Urinary bladder (tissue), 4 donors: ENCODE data around the gene ZMAT2. TPM values are rescaled to one million over a fixed set of nuclear protein-coding genes. Genes with fewer than 3 reads are reported as not detected.
A peak's percentile ranks its signal among the peaks of the same experiment; 100 is the strongest.
"Not testable (repeated sequence)": the region's sequence is repeated elsewhere in the genome, so short reads cannot be mapped to it uniquely, and the experiment has no call there.

Experiments
- DNase-seq: peaks from one replicate; pipeline ENCODE4 v3.0.0-alpha.2; 2015; ENCODE audit errors: extremely low spot score
- H3K27ac ChIP-seq: one replicate; pipeline ENCODE4 v1.5.1; 2013; ENCODE audit warnings: low read depth, mild to moderate bottlenecking, moderate library complexity
- H3K36me3 ChIP-seq: one replicate; pipeline ENCODE4 v1.6.1; 2013; ENCODE audit warnings: mild to moderate bottlenecking, moderate library complexity; ENCODE audit not compliant: insufficient read depth
- H3K4me1 ChIP-seq: one replicate; pipeline ENCODE4 v1.6.1; 2013; ENCODE audit warnings: mild to moderate bottlenecking, moderate library complexity; ENCODE audit not compliant: insufficient read depth
- H3K4me3 ChIP-seq: one replicate; pipeline ENCODE4 v1.5.1; 2013; ENCODE audit warnings: low read depth, low read length
- WGBS: extraction: QIAGEN DNeasy Blood & Tissue Kit; methylation state at CpG from one replicate; pipeline ENCODE4 v1.1.7; 2013; 5-methylcytosine and 5-hydroxymethylcytosine counted together
- polyA plus RNA-seq: library from polyadenylated mRNA; stranded (reverse); fragments of 200-250 nt; gene quantifications from one replicate; pipeline ENCODE4 v1.2.3, GENCODE V29; 2013
- total RNA-seq: library from RNA; depleted of rRNA; stranded (reverse); fragments of >200 nt; gene quantifications from one replicate; pipeline ENCODE4 v1.2.3, GENCODE V29; 2014
- donor health status: healthy with polysubstance abuse.
- donor health status: healthy.

The ZMAT2 gene, protein sequence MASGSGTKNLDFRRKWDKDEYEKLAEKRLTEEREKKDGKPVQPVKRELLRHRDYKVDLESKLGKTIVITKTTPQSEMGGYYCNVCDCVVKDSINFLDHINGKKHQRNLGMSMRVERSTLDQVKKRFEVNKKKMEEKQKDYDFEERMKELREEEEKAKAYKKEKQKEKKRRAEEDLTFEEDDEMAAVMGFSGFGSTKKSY
- total RNA-seq (25.9 TPM), polyA plus RNA-seq (74.1 TPM)

DNA sequence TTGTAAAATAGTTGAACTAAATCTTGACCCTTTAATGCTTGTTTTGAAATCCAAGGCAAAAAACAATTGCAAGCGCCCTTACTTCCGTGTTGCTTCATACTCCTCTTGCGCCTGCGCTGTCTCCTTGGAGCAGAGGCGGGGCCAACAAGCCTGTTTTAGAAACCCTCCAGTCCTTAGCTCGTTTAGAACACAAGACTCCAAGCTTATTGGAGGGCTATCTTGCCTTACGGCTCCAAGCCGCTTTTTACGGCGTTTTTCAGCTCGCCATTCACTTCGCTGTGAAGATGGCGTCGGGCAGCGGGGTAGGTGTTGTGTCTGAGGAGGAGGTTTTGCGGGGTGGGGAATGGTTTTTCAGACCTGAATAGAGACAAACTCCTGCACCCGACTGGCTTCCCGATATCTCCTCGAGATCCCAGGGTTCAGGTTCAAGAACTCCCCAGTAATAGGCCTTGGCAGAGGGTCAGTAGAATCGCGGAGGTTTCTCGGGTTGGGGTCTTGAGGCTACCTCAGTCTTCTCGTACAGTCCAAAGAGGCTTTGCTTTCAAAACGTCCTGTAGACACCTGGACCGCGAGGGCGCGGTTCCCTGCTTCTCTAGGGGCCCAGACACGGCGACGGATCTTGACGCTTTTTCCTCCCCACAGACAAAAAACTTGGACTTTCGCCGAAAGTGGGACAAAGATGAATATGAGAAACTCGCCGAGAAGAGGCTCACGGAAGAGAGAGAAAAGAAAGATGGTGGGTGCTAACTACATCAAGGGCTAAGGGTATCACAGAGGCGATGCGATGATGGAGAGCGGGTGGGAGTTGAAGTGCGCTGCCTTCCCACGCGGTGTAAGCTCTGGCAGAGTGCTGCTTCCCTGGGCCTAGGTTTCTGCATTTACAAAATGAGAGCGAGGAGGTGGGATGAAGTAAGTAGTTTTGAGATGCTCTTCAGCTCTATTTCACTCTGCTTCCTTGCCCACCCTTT is at the start of gene ZMAT2:
TSS of gene ZMAT2 (plus strand) at position 271 of the 968 bp plus-strand sequence. CDS start at position 285, 14 bp downstream.
- WGBS: 2% methylated on average over 44 of the region's 44 CpGs
- H3K36me3 ChIP-seq: peaks cover 3% of the 10 kb centered on the region
- H3K27ac ChIP-seq: no peak within 1 kb of the TSS
- H3K4me3 ChIP-seq: peak within 1 kb of the TSS; percentile 75
- peaks cover 5% of the 10 kb centered on the region for H3K4me1 ChIP-seq
- peak; percentile 96 for DNase-seq

DNA sequence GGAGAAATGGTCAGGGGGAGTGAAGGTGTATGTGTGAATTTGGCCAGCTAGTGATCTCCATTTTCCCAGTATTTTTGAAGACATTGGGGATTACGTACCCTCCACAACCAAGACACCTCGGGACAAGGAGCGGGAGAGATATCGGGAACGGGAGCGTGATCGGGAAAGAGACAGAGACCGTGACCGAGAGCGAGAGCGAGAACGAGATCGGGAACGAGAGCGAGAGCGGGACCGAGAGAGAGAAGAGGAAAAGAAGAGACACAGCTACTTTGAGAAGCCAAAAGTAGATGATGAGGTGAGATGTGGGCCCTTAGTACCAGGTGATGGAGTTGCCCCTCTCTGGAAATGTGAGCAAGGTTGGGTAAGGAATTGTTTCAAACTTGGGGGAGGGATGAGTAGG is 41.4 kb upstream of the ZMAT2 start:
- no peak overlapping the region for H3K27ac ChIP-seq
- peaks cover 22% of the 10 kb centered on the region for H3K36me3 ChIP-seq
- DNase-seq: no peak
- no peaks in the 10 kb centered on the region for H3K4me1 ChIP-seq
- no peak overlapping the region for H3K4me3 ChIP-seq
- 97% methylated on average over 17 of the region's 17 CpGs for WGBS

DNA sequence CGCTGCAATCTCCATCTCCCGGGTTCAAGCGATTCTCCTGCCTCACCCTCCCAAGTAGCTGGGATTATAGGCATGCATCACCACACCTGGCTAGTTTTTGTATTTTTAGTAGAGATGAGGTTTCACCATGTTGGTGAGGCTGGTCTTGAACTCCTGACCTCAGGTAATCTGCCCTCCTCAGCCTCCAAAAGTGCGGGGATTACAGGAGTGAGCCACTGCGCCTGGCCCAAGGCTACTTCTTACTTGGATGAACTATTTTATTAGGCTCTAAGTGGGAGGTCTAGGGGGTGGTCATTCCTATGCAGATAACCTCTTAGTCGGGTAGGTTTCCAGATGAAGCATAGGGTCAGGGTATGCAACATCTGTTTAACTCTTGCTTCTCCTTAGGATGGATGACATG is 39.9 kb upstream of the ZMAT2 start:
- DNase-seq, H3K4me3 ChIP-seq, H3K4me1 ChIP-seq, H3K27ac ChIP-seq: not testable (repeated sequence)
- H3K36me3 ChIP-seq: peaks cover 16% of the 10 kb centered on the region
- 81% methylated on average over 6 of the region's 6 CpGs for WGBS

DNA sequence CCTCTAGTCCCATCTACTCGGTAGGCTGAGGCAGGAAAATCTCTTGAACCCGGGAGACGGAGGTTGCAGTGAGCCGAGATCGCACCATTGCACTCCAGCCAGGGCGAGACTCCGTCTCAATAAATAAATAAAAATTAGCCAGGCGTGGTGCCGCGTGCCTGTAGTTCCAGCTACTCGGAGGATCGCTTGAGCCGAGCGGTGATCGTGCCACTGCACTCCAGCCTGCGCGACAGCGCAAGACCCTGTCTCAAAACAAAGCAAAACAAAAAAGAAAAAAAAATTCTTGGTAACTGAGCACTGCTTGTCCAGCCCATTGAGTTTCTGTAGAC is 36.3 kb upstream of the ZMAT2 start:
- H3K36me3 ChIP-seq: peaks cover 9% of the 10 kb centered on the region
- 7% methylated on average over 18 of the region's 18 CpGs for WGBS
- DNase-seq: no peak

DNA sequence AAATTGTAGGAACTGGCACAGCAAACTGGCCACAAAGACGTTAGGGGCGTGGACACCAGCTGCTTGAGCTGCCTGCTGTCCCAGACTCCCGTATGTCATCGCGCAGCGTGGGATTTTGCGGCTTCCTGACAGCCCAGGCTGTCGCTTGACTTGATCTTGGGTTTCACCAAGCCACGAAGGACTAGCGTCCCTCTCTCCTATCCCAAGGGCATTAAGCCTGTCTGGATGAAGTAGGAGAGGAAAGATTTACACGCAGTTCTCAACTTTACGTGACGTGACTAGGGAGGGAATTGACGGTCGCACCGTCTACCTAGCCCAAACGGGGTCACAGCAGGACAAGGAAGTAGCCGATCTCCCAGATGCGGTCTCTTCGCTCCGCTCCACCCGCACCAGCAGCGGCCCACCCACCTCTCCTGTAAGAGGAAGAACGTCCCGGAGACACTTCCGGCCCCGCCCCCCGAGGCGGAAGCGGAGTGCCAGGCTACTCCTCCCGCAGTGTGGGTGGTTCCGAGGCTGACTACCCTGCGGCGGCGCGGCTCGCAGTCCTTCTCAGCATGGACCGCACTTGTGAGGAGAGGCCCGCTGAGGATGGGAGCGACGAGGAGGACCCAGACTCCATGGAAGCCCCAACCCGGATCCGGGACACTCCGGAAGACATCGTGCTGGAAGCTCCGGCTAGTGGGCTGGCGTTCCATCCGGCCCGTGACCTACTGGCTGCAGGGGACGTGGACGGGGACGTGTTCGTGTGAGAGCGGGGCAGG is 35.7 kb upstream of the ZMAT2 start, which contains the start of gene WDR55:
TSS of gene WDR55 (plus strand) at position 546 of the 761 bp plus-strand sequence. CDS start at position 555, 9 bp downstream.
- under 1% methylated on average over 54 of the region's 54 CpGs for WGBS
- Histone ChIP-seq H3K36me3 (peaks cover 6% of the 10 kb centered on the region), H3K4me1 (no peaks in the 10 kb centered on the region), H3K27ac (peak within 1 kb of the TSS; percentile 46), H3K4me3 (peak within 1 kb of the TSS; percentile 58)
- peak; percentile 85 for DNase-seq

More for the DNA sequence above, 36.3 kb upstream of the ZMAT2 start:
- Histone ChIP-seq H3K27ac (no peak overlapping the region), H3K4me3 (peak overlapping the region; percentile 58), H3K4me1 (no peaks in the 10 kb centered on the region)

DNA sequence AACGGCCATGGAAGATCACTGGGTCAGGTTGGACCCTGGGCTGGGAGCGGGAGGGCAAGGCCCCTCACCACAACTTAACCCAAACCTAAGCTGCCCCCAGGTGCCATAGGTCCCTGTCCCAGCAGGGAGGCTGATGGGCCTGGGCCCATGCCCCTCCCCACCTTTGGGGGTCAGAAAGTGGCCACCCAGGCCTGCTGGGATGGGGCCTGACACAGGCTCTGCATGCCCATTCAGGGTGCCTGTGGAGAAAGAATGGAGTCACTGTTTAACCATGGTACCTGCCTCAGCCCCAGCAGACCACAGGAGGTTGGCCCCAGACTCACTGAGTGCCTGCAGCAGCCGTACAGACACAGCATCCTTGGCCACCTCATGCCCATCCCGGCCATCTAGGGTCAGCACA is 29.2 kb upstream of the ZMAT2 start:
- 97% methylated on average over 4 of the region's 4 CpGs for WGBS
- H3K36me3 ChIP-seq: not testable (repeated sequence)

DNA sequence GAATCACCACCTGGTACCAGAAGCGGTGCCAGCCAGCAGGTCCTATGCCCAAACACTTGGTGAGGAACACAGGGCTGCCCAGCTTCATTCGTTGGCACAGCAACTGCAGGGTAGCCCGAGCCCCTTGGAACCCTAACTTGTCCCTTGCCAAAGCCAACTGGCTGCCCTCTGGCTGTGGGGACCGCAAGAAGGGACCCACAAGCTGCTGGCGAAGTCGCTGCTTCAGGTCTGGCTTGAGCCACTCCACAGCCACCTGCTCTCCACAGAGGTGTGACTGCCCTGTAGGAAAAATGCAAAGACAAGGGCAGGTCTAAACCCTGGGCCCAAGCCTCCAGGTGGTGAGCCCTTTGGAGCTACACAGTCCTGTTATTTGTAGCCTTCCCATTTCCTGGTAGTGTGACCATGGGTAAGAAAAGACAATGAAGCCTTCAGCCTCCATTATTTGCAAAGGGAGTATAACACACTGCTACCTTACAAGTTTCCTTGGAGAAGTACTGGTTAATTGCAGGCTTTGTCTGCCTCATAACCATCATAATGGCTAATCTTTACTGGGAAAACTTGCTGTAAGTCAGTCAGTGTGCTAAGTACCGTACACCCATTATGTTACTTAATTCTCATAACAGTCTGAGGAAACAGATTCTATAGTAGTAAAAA is 28.6 kb upstream of the ZMAT2 start:
- H3K4me3 ChIP-seq: no peak overlapping the region
- H3K27ac ChIP-seq: no peak overlapping the region
- 93% methylated on average over 6 of the region's 7 CpGs for WGBS
- DNase-seq: no peak
- H3K4me1 ChIP-seq: no peaks in the 10 kb centered on the region
- no peaks in the 10 kb centered on the region for H3K36me3 ChIP-seq

More for the DNA sequence above, 29.2 kb upstream of the ZMAT2 start:
- not testable (repeated sequence) for H3K4me3 ChIP-seq, H3K4me1 ChIP-seq, DNase-seq, H3K27ac ChIP-seq

DNA sequence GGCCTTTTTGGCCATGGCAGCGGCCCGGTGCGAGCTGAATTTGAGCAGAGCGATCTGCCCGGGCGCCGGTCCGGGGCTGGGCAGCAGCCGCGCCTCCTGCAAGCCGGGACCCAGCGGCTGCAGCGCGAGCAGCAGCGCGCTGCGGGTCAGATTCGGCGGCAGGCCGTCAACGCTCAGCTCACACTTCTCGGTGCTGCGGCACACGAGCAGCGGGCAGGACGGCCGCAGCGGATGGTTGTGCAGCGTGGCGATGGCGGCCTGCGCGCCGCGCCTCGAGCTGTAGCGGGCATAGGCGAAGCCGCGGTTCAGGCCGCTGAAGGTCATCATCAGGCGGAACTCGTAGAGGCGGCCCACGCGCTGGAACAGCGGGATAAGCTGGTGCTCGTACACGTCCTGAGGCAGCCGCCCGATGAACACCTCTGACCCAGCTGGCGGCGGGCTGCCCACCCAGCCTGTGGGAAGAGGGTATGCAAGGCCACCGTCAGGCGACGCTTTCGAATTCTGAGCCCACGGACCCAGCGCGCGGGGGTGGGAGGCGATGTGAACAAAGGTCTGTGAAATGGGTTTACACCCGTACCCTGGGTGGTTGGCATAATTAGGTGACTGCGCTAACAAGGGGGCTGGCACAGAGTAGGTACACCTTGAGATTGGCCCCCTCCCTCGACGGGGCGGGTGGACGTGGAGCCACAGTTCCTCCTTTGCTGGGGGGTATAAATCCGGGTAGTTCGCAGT is 27.6 kb upstream of the ZMAT2 start:
- no peak overlapping the region for H3K4me3 ChIP-seq
- WGBS: 44% methylated on average over 70 of the region's 70 CpGs
- no peak for DNase-seq

DNA sequence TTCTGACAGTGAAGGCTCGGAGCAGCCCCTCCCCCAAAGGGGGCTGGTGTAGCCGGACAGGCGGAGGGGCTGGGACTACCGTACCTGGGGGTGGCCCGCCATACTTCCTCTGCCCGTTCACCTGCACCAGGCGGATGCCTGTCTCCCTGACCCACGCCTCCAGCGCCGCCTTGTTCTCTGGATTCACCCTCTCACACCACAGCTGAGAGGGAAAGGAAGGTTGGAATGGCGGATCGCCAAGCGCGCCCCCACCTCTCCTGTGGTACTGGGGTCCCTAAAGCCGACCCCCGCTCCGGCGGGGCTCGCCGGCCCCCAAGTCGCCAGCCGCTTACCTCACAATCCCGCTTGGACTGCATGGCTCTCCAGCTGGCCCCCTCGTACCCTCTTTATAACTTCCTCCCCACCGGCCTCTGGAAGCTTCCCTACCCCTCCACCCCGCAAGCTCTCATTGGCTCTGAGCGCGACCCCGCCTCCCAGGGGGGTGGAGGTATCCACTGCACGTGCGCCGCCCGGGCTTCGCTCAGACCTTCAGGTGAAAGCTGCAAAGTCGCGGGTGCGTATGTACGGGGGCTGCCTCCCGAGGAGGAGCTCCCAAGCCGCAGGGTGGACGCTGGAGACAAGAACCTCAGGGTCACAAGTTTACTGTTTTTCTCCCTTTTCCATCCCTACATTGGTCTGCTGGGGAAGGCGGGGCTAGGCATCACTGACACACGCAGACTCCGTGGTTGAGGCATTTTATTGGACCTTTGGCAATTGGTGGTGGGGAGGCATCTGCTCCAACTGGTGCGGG is 26.9 kb upstream of the ZMAT2 start, which contains the start of gene DND1:
TSS of gene DND1 (minus strand) at position 390 of the 790 bp plus-strand sequence. CDS start at position 356, 34 bp downstream.
- WGBS: 83% methylated on average over 45 of the region's 45 CpGs
- no peak within 1 kb of the TSS for H3K4me3 ChIP-seq
- H3K36me3 ChIP-seq: no peaks in the 10 kb centered on the region
- no peak for DNase-seq
- no peaks in the 10 kb centered on the region for H3K4me1 ChIP-seq
- H3K27ac ChIP-seq: no peak within 1 kb of the TSS

More for the DNA sequence above, 27.6 kb upstream of the ZMAT2 start:
- Histone ChIP-seq H3K4me1 (no peaks in the 10 kb centered on the region), H3K27ac (no peak overlapping the region), H3K36me3 (no peaks in the 10 kb centered on the region)

DNA sequence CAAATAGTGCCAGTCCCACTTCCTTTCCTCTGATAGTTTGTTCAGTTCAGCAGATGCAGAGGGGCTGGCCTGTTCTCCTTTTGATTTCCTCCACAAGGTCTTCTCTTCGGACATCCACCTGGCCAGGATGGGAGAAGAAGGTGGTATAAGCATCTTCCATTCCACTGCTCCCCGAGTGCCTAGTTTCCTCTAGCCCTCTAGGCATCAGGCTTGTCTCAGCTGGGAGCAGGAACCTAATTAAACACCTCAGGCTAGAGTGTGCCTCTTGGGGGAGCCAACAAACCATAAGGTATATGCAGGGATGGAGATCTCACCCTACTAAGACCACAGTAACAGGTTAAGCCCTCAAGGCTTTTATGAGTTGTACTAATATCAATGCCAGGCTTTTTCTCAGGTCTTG is 26.0 kb upstream of the ZMAT2 start:
- Histone ChIP-seq H3K4me1 (no peaks in the 10 kb centered on the region), H3K36me3 (no peaks in the 10 kb centered on the region), H3K27ac (no peak overlapping the region), H3K4me3 (no peak overlapping the region)
- 83% methylated on average over 2 of the region's 2 CpGs for WGBS
- no peak for DNase-seq

DNA sequence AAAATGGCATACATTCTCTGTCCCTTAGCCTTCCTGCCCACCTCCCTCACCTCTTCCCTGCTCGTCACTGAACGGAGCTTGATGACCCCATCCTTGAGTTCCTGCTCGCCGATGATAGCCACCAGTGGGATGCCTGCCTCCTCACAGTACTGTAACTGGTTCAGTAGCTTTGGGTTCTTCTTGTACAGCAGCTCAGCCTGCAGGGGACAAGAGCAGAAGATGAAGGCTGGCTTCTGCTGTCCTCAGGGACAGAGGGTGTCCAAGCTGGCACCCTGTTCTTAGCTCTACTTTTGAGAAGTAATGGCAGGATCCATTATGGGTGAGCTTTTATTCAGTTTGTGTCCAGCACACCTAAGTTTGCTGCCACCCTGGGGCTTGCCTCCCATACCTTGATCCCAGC is 25.6 kb upstream of the ZMAT2 start:
- H3K4me3 ChIP-seq: no peak overlapping the region
- no peak for DNase-seq
- H3K4me1 ChIP-seq: no peaks in the 10 kb centered on the region
- H3K27ac ChIP-seq: no peak overlapping the region
- 92% methylated on average over 4 of the region's 4 CpGs for WGBS
- H3K36me3 ChIP-seq: no peaks in the 10 kb centered on the region

DNA sequence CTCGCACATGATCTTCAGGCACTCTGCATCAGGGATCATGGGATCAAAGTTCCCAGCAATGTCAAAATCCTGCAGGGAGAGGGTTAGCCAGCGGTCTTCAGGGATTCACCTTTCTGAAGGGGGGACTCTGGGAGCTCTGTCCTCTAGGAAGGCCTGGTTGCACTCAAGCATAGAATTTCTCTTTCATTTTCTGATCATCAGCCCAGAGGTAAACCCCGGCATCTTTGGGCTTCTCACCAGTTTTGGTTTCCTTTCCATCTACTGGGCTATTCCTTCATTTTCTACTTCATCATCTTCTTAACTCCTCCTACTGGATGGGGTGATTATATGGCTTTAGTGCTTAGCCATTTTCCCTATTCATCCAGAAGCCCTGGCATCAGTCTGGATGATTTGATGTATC is 22.3 kb upstream of the ZMAT2 start:
- H3K4me1 ChIP-seq: no peaks in the 10 kb centered on the region
- no peak overlapping the region for H3K4me3 ChIP-seq
- H3K36me3 ChIP-seq: peaks cover 4% of the 10 kb centered on the region
- 83% methylated on average over 3 of the region's 3 CpGs for WGBS
- no peak for DNase-seq
- H3K27ac ChIP-seq: no peak overlapping the region
